NCI-H345 (cell line): ENCODE data around the gene ATP5F1B.
"Not testable (repeated sequence)": the region's sequence is repeated elsewhere in the genome, so short reads cannot be mapped to it uniquely, and the experiment has no call there.

Source experiments
- DNase-seq: peaks from one replicate; lab custom pipeline; 2025; lab: John Stamatoyannopoulos, UW

ATP5F1B gene

GRCh38 chr12:56645717-56646446, at the start of gene ATP5F1B:
Gene ATP5F1B, minus strand, starts transcription at chr12:56645984. Its CDS starts 21 bp downstream, at chr12:56645963.
- peak; percentile 99 for DNase-seq

- DNase-seq: no peak
Observed at GRCh38 chr12:56694161-56694560, 48.4 kb upstream of the ATP5F1B start.

- DNase-seq: no peak
Observed at GRCh38 chr12:56688846-56689109, 43.0 kb upstream of the ATP5F1B start.

GRCh38 chr12:56688129-56688845, 42.5 kb upstream of the ATP5F1B start, which contains the start of gene PTGES3:
Gene PTGES3, minus strand, starts transcription at chr12:56688284. Its CDS starts 285 bp downstream, at chr12:56687999.
- DNase-seq: peak; percentile 98

GRCh38 chr12:56687223-56688128, 41.7 kb upstream of the ATP5F1B start:
- DNase-seq: peak; percentile 48

- no peak for DNase-seq
Observed at GRCh38 chr12:56684745-56685359, 39.1 kb upstream of the ATP5F1B start.

- DNase-seq: no peak
Observed at GRCh38 chr12:56682323-56682722, 36.5 kb upstream of the ATP5F1B start.

GRCh38 chr12:56679883-56680575, 34.2 kb upstream of the ATP5F1B start:
- no peak for DNase-seq

GRCh38 chr12:56678852-56679251, 33.1 kb upstream of the ATP5F1B start:
- DNase-seq: no peak

- DNase-seq: no peak
Observed at GRCh38 chr12:56677680-56678079, 31.9 kb upstream of the ATP5F1B start.

GRCh38 chr12:56676851-56677580, 31.2 kb upstream of the ATP5F1B start:
- no peak for DNase-seq

- DNase-seq: no peak
Observed at GRCh38 chr12:56671608-56672007, 25.8 kb upstream of the ATP5F1B start.

GRCh38 chr12:56670836-56671235, 25.1 kb upstream of the ATP5F1B start:
- DNase-seq: no peak

- DNase-seq: no peak
Observed at GRCh38 chr12:56668197-56668457, 22.3 kb upstream of the ATP5F1B start.

GRCh38 chr12:56661979-56662638, 16.3 kb upstream of the ATP5F1B start:
- no peak for DNase-seq

- DNase-seq: no peak
Observed at GRCh38 chr12:56661560-56661959, 15.8 kb upstream of the ATP5F1B start.

- DNase-seq: no peak
Observed at GRCh38 chr12:56658921-56659320, 13.1 kb upstream of the ATP5F1B start.

GRCh38 chr12:56657416-56658379, 11.9 kb upstream of the ATP5F1B start:
- DNase-seq: no peak

- DNase-seq: not testable (repeated sequence)
Observed at GRCh38 chr12:56653781-56654180, 8.0 kb upstream of the ATP5F1B start.
